ENCODE data around the gene SCRN1.

DNA sequence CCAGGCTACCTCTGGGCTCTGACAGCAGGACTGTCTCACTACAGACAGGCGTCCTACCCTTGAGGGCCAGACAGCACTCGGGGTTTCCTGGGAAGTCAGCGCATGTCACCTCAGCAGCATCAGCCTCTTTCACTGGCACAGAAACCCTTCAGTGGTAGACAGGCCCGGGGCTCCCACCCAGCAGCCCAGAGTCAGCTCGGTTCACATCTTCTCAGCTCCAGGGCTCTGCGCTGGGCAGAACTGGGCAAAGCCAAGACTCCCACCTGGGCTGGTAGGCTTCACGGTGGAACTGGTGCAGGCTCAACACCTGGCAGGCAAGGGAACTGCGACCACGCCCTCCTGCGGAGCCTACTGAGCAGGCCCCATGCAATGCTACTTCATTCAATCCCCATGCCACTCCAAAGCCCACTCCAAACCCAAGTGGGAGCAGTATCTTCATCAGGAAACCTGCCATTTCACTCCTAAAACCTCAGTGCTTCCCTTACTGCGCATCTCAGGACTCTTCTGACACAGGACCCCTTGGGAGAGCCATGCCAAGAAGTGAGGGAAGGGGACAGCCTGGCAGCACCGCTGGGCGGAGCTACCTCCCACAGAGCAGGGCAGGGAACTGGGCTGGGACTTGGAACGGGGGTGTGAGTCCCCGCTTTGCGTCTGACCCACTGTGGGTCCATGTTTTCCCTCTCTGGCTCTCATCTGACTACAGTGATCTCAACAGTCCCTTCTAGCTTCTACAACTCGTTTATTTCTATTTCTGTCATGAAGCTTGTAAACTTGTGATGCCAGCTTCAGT is 60.4 kb downstream of the SCRN1 start:
- TF ChIP-seq, protein P1, sequence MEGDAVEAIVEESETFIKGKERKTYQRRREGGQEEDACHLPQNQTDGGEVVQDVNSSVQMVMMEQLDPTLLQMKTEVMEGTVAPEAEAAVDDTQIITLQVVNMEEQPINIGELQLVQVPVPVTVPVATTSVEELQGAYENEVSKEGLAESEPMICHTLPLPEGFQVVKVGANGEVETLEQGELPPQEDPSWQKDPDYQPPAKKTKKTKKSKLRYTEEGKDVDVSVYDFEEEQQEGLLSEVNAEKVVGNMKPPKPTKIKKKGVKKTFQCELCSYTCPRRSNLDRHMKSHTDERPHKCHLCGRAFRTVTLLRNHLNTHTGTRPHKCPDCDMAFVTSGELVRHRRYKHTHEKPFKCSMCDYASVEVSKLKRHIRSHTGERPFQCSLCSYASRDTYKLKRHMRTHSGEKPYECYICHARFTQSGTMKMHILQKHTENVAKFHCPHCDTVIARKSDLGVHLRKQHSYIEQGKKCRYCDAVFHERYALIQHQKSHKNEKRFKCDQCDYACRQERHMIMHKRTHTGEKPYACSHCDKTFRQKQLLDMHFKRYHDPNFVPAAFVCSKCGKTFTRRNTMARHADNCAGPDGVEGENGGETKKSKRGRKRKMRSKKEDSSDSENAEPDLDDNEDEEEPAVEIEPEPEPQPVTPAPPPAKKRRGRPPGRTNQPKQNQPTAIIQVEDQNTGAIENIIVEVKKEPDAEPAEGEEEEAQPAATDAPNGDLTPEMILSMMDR (conservative IDR thresholded peaks at IDR 0.05) = no peak
- no peak for TF ChIP-seq ZFX (IDR thresholded peaks at IDR 0.05)

Measured in C4-2B (cell line).